Skin of body (tissue), 2 donors: ENCODE measurements around the gene SAMD14. TPM values are rescaled to one million over a fixed set of nuclear protein-coding genes. Genes with fewer than 3 reads are reported as not detected.

ENCODE experiments used
- DNase-seq: peaks from one replicate; lab custom pipeline; 2025; lab: John Stamatoyannopoulos, UW
- total RNA-seq: library from RNA; depleted of rRNA; stranded (reverse); fragments of >200 nt; gene quantifications from one replicate; pipeline ENCODE4 v1.2.3, GENCODE V29; 2014

The SAMD14 gene
- total RNA-seq, 1 donor from 2014 or later = 1.4 TPM

GRCh38 chr17:50097455-50097854, 32.5 kb downstream of the SAMD14 start:
- DNase-seq = no peak

DNA sequence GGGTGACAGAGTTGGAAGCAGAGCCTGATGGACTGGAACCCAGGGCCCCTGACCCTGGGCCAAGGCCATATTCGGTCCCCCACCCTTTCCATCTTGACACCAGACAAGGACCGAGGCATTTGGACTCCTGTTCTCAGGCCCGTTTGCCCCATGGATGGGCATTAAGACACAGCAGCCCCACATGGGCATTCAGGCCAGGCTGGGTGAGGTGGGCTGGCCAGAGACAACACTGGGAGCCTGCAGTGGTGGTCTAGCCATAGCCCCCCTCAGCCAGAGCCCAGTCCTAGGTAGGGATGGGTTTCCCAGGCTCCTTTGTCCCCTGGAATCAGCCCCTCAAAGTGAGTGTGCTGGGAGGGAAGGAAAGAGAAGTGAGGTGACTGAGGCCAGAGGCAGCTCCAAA, 33.2 kb downstream of the SAMD14 start:
- no peak for DNase-seq

DNA sequence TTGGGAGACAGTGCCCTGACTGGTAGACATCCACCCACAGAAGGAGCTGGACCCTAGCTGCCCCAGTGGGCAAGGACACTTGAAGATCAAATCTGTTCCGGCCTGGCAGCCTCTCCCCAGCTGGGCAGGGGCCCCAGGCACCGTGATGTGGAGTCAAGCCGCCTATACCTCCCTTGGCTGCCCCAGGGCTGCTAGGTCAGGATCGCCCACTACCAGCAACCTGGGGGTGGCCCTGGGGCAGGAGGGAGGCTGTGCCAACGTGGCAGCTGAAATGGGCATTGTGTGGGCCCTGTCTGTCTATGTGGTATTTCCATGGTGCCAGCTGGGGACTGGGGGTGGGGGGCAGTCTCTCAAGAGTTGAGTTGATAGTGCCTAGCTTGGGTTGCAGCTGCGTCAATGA, 33.9 kb downstream of the SAMD14 start:
- DNase-seq = no peak

DNA sequence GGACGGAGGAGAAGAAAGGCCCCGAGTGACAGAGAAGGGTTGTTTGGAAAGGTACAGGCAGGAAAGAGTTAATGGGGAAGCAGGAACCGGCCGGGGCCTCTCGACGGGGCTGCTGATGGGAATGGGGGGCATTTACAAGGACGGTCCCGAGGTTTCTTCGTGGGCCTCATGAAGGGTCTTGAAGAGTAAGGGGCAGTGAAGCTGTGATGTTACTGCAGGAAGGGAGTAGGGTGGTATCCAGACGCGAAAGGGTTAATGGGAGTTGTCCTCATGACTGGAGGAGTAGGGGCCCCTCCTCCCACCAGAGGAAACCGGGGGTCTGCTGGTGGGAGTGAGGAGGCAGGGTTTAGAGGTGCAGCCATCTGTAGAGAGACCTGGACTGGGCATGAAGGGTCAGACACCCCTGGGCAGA, 34.3 kb downstream of the SAMD14 start:
- no peak for DNase-seq

GRCh38 chr17:50094753-50095619, 35.0 kb downstream of the SAMD14 start, which contains the start of gene PDK2:
PDK2 (plus strand) TSS chr17:50095351; CDS start chr17:50095436, 85 bp downstream.
- DNase-seq = peak; percentile 97

DNA sequence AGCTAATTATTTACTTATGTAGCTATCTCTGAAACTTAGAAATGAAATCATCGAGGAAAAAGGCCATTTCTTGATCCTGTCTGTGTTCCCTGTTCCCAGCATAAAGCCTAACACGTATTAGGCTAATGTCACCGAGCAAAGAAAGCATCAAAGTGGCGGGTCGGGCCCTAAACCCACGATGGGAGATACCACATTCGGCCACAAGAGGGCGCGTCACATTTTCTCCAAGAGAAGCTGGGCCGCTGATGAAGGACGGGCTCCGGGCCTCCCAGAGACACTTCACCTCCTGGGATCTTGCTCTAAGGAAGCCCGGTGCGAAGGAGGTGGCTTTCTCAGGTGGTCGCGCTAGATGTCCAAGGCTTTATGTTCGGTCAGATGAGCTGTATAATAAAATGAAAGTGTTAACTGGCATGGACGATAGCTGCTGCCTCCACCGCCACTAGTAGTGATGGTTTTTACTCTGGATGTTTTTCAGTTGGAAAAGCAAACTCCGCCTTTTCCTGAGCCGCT, 35.7 kb downstream of the SAMD14 start:
- DNase-seq = peak; percentile 84

GRCh38 chr17:50093807-50094206, 36.2 kb downstream of the SAMD14 start:
- no peak for DNase-seq

DNA sequence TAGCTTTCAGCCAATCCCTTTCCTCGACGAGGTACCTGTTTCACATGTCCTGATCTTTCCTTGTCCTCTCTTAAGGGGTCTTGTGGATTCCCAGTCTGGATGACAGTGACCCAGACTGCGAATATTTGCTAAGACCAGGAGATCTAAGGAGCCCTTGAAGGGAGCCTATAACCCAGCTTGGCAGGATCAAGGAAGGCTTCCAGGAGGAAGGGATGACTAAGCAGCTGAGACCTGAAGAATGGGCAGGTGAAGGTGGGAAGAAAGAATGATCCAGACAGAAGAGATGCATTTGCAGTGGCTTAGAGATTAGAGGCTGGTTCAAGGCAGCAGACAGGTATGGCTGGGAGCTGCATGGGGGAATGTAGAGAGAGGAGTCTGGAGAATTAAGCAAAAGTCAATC, 36.7 kb downstream of the SAMD14 start:
- no peak for DNase-seq

- DNase-seq = no peak
These were observed 38.1 kb downstream of the SAMD14 start for GRCh38 chr17:50091918-50092285.

DNA sequence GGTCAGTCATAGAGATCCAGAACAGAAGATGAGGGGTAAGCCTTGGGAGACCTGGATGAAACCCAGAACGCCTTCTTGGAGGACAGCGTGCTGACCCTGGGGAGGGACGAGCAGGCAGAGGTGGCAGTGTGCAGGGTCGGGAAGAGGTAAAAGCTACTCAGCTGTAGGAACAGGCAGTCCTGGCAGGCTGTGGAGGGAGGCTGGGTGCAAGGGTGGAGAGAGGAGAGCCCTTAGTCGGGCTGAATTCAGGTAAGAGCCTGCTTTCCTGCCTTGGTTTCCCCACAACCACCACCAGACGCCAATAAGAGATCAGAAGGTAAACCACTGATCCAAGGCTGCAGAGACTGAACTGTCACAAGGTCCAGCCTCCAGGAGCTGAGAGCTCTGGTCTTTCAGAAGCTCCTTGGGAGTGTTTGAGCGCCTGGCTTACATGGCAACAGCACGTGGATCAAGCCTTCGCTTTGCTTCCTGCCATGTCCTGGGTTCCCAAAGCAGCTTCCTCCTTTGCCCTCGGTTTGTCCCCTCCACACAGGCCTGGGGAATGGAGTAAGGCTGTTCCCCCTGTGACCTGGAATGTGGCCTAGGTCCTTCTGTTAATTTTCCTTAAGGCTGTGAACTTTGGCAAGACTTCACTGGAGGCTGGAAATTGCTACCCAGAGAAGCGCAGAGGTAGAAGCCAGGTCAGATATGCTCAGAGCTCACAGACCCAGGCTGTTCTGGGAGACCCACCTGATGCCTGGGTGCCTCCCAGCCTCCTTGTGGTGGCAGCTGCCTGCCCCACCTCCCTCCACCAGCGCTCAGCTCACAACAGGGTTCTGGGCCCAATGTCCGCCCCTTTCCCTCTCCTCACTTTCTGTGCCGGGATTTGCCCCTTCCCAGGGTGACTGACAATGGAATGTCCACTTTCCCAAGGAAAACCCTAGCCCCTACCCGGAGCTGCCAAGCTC, 38.7 kb downstream of the SAMD14 start:
- DNase-seq = no peak

GRCh38 chr17:50090071-50090470, 39.9 kb downstream of the SAMD14 start:
- no peak for DNase-seq

DNA sequence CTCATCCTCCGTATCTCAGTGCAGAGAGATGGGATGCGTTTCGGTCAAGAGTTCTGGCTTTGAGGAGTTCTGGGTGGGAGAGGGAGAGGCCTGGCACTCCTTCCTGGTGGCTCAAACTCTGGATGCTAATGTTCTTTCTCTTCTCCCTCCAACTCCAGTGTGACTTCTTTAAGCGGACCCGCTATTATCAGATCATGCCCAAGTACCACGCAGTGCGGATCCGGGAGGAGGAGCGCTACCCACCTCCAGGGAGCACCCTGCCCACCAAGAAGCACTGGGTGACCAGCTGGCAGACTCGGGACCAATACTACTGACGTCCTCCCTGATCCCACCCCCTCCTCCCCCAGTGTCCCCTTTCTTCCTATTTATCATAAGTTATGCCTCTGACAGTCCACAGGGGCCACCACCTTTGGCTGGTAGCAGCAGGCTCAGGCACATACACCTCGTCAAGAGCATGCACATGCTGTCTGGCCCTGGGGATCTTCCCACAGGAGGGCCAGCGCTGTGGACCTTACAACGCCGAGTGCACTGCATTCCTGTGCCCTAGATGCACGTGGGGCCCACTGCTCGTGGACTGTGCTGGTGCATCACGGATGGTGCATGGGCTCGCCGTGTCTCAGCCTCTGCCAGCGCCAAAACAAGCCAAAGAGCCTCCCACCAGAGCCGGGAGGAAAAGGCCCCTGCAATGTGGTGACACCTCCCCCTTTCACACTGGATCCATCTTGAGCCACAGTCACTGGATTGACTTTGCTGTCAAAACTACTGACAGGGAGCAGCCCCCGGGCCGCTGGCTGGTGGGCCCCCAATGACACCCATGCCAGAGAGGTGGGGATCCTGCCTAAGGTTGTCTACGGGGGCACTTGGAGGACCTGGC, 40.8 kb downstream of the SAMD14 start:
- DNase-seq = no peak

GRCh38 chr17:50087912-50088405, 42.0 kb downstream of the SAMD14 start:
- DNase-seq = no peak

DNA sequence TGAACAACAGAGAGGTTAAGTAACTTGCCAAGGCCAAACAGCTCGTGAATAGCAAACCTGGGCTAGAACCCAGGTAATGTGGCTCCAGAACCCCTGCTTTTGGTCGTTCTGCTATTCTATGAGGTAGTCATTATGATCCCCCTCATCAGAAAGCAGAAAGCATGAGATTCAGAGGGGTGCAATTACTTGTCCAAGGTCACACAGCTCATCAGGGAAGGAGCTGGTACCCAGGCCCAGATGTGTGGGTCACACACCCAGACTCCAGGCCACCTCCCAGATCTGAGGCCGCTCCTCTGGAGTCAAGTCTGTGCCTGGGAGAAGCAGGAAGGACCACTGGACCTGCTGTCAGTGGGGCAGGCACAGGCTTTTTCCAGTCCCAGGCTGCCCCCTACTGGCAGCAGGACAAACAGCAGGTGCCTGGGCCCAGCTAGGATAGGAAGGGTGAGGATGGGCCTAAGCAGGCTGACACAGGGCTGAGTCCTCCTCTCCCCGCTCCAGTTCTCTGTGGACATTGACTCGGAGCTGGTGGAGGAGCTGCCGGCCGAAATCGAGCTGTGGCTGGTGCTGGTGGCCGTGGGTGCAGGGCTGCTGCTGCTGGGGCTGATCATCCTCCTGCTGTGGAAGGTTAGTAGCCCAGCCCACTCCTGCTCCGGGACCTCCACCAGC, 42.6 kb downstream of the SAMD14 start:
- DNase-seq = peak; percentile 36

GRCh38 chr17:50081757-50082156, 48.2 kb downstream of the SAMD14 start:
- DNase-seq = no peak

GRCh38 chr17:50080827-50081226, 49.1 kb downstream of the SAMD14 start:
- no peak for DNase-seq

GRCh38 chr17:50080096-50080480, 49.9 kb downstream of the SAMD14 start:
- no peak for DNase-seq

DNA sequence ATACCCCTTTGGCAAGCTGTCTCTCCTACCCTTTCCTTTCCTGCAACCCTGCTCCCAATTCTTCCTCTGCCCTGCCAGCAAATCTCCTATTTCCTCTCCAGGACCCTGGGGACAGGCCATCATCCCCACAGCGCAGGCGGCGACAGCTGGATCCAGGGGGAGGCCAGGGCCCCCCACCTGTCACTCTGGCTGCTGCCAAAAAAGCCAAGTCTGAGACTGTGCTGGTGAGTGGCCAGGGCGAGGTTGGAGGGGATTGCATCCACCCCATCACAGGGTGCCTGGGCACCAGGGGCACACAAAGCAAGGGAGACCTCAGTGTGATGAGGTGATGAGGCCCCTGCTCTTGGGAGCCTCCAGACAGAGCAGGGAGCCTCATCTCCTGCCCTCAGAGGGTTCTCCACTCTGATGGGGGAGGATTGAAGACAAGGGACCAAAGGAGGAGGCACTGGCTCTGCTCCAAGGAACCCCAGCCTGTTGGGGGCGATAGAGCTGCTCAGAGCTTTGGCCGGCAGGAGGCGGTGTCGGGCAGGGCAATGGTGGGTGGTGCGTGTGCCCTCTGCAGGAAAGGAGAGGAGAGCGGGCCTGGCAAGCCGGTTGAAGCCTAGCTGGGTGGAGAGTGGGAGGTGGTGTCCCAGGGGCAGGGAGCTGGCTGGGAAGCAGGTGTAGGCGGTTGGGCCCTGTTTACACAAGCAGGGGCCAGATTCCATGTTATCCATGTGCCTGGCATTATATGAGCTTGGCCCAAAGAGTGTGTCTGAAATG, 50.4 kb downstream of the SAMD14 start:
- DNase-seq = no peak

DNA sequence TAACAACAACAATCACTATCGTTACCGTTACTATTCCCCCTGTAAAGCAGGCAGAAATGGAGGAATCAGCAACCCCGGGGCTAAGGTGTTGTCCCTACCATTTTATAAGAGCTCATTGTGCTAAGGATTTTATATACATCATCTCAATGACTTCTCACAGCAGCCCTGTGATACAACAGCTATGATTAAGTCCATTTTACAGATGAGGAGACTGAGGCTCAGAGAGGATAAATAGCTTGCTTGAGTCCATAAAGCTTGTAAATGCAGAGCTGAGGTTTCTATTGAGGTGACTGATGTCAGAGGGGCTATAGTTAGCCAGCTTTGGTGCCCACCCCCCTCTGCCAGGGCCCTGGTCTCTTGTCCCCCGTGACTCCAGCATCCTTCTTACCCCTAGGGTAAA, 51.5 kb downstream of the SAMD14 start:
- no peak for DNase-seq
